Measurements from ENCODE around the gene SORL1. TPM values are rescaled to one million over a fixed set of nuclear protein-coding genes. Genes with fewer than 3 reads are reported as not detected.

SORL1 gene
- total and polyA plus RNA-seq, 2 donors from 2014 or later: 15.2 to 74.2 TPM

- Histone ChIP-seq H3K36me3 (ENCODE audit: control insufficient read depth in 2 of 3, insufficient read depth in 3 of 3, low read length in 3 of 3) (peaks cover 0 to 5% (median 0%) of the 10 kb centered on the region in 3 donors), H3K4me1 (ENCODE audit: control insufficient read depth in 2 of 3, insufficient read depth in 2 of 3, low read depth in 1 of 3, low read length in 3 of 3) (peaks cover 0 to 5% (median 2%) of the 10 kb centered on the region in 3 donors), H3K27me3 (ENCODE audit: control insufficient read depth, insufficient read depth, low read length) (no peaks in the 10 kb centered on the region), H3K4me3 (ENCODE audit: low read length in 3 of 3) (no peak overlapping the region), H3K9ac (ENCODE audit: low read length in 3 of 3) (no peak overlapping the region), H3K27ac (ENCODE audit: low read depth in 2 of 2, low read length in 2 of 2) (no peak overlapping the region), H3K9me3 (ENCODE audit: control insufficient read depth in 2 of 3, insufficient read depth in 1 of 3, low read length in 3 of 3) (no peaks in the 10 kb centered on the region)
- TF ChIP-seq CTCF (IDR thresholded peaks at IDR 0.05; ENCODE audit: borderline replicate concordance, extremely low read depth, insufficient read depth): no peak
- FAIRE-seq (no peak), DNase-seq (no peak)
- intact Hi-C loops (cut with DNase I): no loop called here
These were observed 135.1 kb downstream of the SORL1 start for GRCh38 chr11:121587182-121587581.

GRCh38 chr11:121588747-121589146 lies 136.6 kb downstream of the SORL1 start:
- peaks cover 0 to 5% (median 2%) of the 10 kb centered on the region in 3 donors for H3K4me1 ChIP-seq (ENCODE audit: control insufficient read depth in 2 of 3, insufficient read depth in 2 of 3, low read depth in 1 of 3, low read length in 3 of 3)
- H3K4me3 ChIP-seq (ENCODE audit: low read length in 3 of 3): no peak overlapping the region
- no peaks in the 10 kb centered on the region for H3K9me3 ChIP-seq (ENCODE audit: control insufficient read depth in 2 of 3, insufficient read depth in 1 of 3, low read length in 3 of 3)
- TF ChIP-seq CTCF (IDR thresholded peaks at IDR 0.05; ENCODE audit: borderline replicate concordance, extremely low read depth, insufficient read depth): no peak
- intact Hi-C loops (cut with DNase I): no loop called here
- no peak for FAIRE-seq
- H3K27ac ChIP-seq (ENCODE audit: low read depth in 2 of 2, low read length in 2 of 2): no peak overlapping the region
- no peak overlapping the region for H3K9ac ChIP-seq (ENCODE audit: low read length in 3 of 3)
- peaks cover 2 to 5% (median 5%) of the 10 kb centered on the region in 3 donors for H3K36me3 ChIP-seq (ENCODE audit: control insufficient read depth in 2 of 3, insufficient read depth in 3 of 3, low read length in 3 of 3)
- H3K27me3 ChIP-seq (ENCODE audit: control insufficient read depth, insufficient read depth, low read length): no peaks in the 10 kb centered on the region
- DNase-seq: no peak

GRCh38 chr11:121589946-121590537 lies 137.9 kb downstream of the SORL1 start:
- TF ChIP-seq CTCF (IDR thresholded peaks at IDR 0.05; ENCODE audit: borderline replicate concordance, extremely low read depth, insufficient read depth): no peak
- Histone ChIP-seq H3K4me1 (ENCODE audit: control insufficient read depth in 2 of 3, insufficient read depth in 2 of 3, low read depth in 1 of 3, low read length in 3 of 3) (peaks cover 0 to 5% (median 2%) of the 10 kb centered on the region in 3 donors), H3K9ac (ENCODE audit: low read length in 3 of 3) (no peak overlapping the region), H3K27me3 (ENCODE audit: control insufficient read depth, insufficient read depth, low read length) (no peaks in the 10 kb centered on the region), H3K9me3 (ENCODE audit: control insufficient read depth in 2 of 3, insufficient read depth in 1 of 3, low read length in 3 of 3) (no peaks in the 10 kb centered on the region), H3K4me3 (ENCODE audit: low read length in 3 of 3) (no peak overlapping the region), H3K36me3 (ENCODE audit: control insufficient read depth in 2 of 3, insufficient read depth in 3 of 3, low read length in 3 of 3) (peaks cover 2 to 7% (median 5%) of the 10 kb centered on the region in 3 donors), H3K27ac (ENCODE audit: low read depth in 2 of 2, low read length in 2 of 2) (no peak overlapping the region)
- DNase-seq (no peak), FAIRE-seq (no peak)
- intact Hi-C loops (cut with DNase I): no loop called here
